Skeletal muscle cell (primary cell): ENCODE data around the gene ZNF682.
"Not testable (repeated sequence)": the region's sequence is repeated elsewhere in the genome, so short reads cannot be mapped to it uniquely, and the experiment has no call there.

ENCODE experiments used
- DNase-seq: peaks from one replicate; pipeline ENCODE4 v3.0.0-alpha.2; 2010; ENCODE audit warnings: low read depth
- H3K4me3 ChIP-seq: 2 replicates; pipeline ENCODE4 v1.5.1; 2011; ENCODE audit warnings: low read depth, mild to moderate bottlenecking, control low read depth, low read length, moderate library complexity

The ZNF682 gene

GRCh38 chr19:20039203-20039723, at the start of gene ZNF682:
ZNF682 (minus strand) TSS chr19:20039505; CDS start chr19:20039345, 160 bp downstream.
- peak within 1 kb of the TSS; percentile 87 for H3K4me3 ChIP-seq
- DNase-seq = peak; percentile 73

GRCh38 chr19:20082876-20083275, 43.6 kb upstream of the ZNF682 start:
- not testable (repeated sequence) for DNase-seq, H3K4me3 ChIP-seq

GRCh38 chr19:20082232-20082833, 43.0 kb upstream of the ZNF682 start:
- H3K4me3 ChIP-seq, DNase-seq: not testable (repeated sequence)

GRCh38 chr19:20080656-20081055, 41.4 kb upstream of the ZNF682 start:
- no peak for DNase-seq

GRCh38 chr19:20079476-20079875, 40.2 kb upstream of the ZNF682 start:
- DNase-seq = no peak

More at GRCh38 chr19:20080656-20081055, 41.4 kb upstream of the ZNF682 start:
- no peak overlapping the region for H3K4me3 ChIP-seq

GRCh38 chr19:20078581-20079031, 39.3 kb upstream of the ZNF682 start:
- DNase-seq = no peak
- peak overlapping the region; percentile 57 for H3K4me3 ChIP-seq

More at GRCh38 chr19:20079476-20079875, 40.2 kb upstream of the ZNF682 start:
- H3K4me3 ChIP-seq = no peak overlapping the region

GRCh38 chr19:20077791-20078463, 38.6 kb upstream of the ZNF682 start, which contains the start of gene ZNF90:
ZNF90 (plus strand) TSS chr19:20078000; CDS start chr19:20078133, 133 bp downstream.
- DNase-seq = peak; percentile 85
- H3K4me3 ChIP-seq = peak within 1 kb of the TSS; percentile 57

GRCh38 chr19:20072936-20073335, 33.6 kb upstream of the ZNF682 start:
- H3K4me3 ChIP-seq = no peak overlapping the region
- no peak for DNase-seq

- no peak overlapping the region for H3K4me3 ChIP-seq
- no peak for DNase-seq
These were observed 31.4 kb upstream of the ZNF682 start for GRCh38 chr19:20070691-20071090.

- not testable (repeated sequence) for DNase-seq
These were observed 29.3 kb upstream of the ZNF682 start for GRCh38 chr19:20068559-20068958.

GRCh38 chr19:20067943-20068342, 28.6 kb upstream of the ZNF682 start:
- no peak for DNase-seq
- H3K4me3 ChIP-seq = no peak overlapping the region

More at GRCh38 chr19:20068559-20068958, 29.3 kb upstream of the ZNF682 start:
- H3K4me3 ChIP-seq = not testable (repeated sequence)

- DNase-seq = no peak
- no peak overlapping the region for H3K4me3 ChIP-seq
These were observed 27.6 kb upstream of the ZNF682 start for GRCh38 chr19:20066861-20067260.

GRCh38 chr19:20060282-20060681, 21.0 kb upstream of the ZNF682 start:
- DNase-seq = no peak

GRCh38 chr19:20058738-20059137, 19.4 kb upstream of the ZNF682 start:
- not testable (repeated sequence) for DNase-seq, H3K4me3 ChIP-seq

More at GRCh38 chr19:20060282-20060681, 21.0 kb upstream of the ZNF682 start:
- H3K4me3 ChIP-seq = no peak overlapping the region

GRCh38 chr19:20051841-20052768, 12.8 kb upstream of the ZNF682 start:
- peak; percentile 98 for DNase-seq
- H3K4me3 ChIP-seq = peak overlapping the region; percentile 69

- not testable (repeated sequence) for DNase-seq, H3K4me3 ChIP-seq
These were observed 6.4 kb upstream of the ZNF682 start for GRCh38 chr19:20045742-20046141.

GRCh38 chr19:20044663-20045062, 5.4 kb upstream of the ZNF682 start:
- DNase-seq = no peak
- H3K4me3 ChIP-seq = no peak overlapping the region

GRCh38 chr19:20038358-20039202, 725 bp downstream of the ZNF682 start:
- no peak for DNase-seq
- peak overlapping the region; percentile 87 for H3K4me3 ChIP-seq
